ENCODE results near the gene MTERF4.

MTERF4 gene, protein sequence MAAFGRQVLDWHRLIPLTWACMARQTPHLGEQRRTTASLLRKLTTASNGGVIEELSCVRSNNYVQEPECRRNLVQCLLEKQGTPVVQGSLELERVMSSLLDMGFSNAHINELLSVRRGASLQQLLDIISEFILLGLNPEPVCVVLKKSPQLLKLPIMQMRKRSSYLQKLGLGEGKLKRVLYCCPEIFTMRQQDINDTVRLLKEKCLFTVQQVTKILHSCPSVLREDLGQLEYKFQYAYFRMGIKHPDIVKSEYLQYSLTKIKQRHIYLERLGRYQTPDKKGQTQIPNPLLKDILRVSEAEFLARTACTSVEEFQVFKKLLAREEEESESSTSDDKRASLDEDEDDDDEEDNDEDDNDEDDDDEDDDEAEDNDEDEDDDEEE

DNA sequence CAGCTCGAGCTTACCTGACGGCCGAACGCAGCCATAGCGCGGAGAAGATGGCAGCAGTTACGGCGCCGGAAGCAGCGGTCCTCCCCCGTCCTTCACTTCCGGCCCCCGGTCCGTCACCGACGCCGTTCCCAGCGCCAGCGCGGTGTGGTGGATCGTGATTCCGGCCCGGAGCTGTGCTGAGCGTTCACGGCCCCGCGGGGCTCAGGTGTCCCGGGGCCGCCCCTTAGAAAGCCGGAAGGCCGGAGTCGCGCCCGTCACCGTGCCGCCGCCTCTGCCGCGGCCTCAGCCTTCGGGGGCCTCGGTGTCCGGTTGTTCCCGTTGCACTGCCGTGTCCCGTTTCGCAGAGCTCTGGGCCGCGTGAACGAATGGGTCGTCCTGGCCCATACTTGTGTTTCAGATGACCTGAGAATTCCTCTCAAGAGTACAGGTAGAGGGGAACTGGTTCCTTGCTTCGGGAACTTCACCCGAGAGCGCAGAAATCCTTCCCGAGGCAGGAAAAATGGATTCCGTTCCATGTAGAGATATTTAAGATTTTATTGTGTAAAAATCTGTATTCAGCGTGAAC is at the start of gene MTERF4:
Gene MTERF4 (minus strand): TSS at position 49 of the 565 bp plus-strand sequence. CDS start 14 bp downstream, at position 35.
- peak; percentile 67 to 82 for DNase-seq

DNA sequence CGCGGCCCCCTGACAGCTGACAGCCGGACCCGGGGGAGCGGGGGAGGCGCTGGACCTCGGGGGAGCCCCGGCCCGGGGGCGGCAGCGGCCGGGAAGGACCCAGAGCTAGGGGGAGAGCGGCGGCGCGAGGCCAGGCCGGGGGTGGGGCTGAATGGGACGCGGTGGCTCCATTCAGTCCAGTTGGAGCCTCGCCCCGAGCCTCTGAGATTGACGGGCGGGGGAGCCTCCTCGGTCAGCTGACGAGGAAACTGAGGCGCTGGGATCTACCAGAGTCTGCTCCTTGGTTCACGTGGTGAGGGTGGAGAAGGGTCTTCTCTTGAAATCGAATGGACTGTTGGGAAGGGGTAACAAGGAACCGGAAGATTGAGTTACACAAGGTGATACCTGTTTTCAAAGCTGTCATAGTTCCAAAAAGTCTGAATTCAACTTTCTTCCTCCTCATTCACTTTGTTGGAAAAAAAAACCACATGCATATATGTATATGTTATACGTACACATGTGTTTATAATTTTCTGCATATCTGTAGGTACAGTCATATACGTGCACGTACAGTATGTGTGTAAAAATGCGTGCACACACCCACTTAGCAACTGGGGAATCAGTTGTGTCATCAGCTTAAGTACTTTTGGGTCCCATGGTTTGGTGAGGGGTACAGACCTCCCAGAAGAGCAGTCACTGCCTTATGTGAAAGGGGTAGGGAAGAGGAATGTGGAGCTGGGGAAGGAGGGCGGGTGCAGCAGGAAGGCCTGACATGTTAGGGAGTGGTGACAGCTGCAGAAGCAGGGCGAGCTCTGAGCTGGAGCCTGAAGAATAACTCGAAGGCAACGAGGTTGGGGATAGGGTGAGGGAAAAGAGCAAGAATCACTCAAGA is 48.8 kb upstream of the MTERF4 start:
- no peak for DNase-seq

- peak; percentile 93 for DNase-seq
Observed at GRCh38 chr2:241149925-241150659, 48.0 kb upstream of the MTERF4 start, which contains the start of gene PPP1R7. PPP1R7 (plus strand) TSS chr2:241150467; CDS start chr2:241150496, 29 bp downstream.

DNA sequence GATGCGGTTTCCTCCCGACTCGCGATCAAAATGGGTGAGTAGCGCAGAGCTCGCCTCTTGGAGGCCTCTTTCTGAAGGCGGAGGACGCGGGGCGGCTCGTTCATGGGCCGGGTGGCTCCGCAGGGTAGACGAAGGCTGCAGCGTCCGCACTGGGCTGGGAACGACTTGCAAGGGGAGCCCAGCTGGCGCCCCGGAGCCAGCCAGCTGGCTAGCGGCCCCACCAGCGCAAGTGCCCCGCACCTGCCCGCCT is 47.5 kb upstream of the MTERF4 start:
- DNase-seq = no peak

- peak; percentile 94 to 95 for DNase-seq
Observed at GRCh38 chr2:241148891-241149674, 47.0 kb upstream of the MTERF4 start, which contains the start of gene PASK. PASK (minus strand) TSS chr2:241149472; CDS start chr2:241143032, 6,440 bp downstream.

- DNase-seq = no peak
Observed at GRCh38 chr2:241148239-241148638, 46.2 kb upstream of the MTERF4 start.

DNA sequence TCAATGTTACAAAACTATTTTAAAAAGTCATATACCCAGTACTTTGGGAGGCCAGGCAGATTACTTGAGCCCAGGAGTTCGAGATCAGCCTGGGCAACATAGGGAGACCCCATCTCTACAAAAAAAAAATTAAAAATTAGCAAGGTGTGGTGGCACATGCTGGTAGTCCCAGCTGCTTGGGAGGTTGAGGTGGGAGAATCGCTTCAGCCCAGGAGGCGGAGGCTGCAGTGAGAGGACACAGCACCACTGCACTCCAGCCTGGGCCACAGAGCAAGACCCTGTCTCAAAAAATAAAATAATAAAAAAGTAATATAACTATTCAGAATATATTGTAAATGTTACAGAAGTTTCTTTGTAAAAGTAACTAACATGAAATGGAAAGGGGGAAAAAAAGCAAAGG is 45.2 kb upstream of the MTERF4 start:
- DNase-seq = no peak

GRCh38 chr2:241146286-241146685 is 44.2 kb upstream of the MTERF4 start:
- no peak for DNase-seq

DNA sequence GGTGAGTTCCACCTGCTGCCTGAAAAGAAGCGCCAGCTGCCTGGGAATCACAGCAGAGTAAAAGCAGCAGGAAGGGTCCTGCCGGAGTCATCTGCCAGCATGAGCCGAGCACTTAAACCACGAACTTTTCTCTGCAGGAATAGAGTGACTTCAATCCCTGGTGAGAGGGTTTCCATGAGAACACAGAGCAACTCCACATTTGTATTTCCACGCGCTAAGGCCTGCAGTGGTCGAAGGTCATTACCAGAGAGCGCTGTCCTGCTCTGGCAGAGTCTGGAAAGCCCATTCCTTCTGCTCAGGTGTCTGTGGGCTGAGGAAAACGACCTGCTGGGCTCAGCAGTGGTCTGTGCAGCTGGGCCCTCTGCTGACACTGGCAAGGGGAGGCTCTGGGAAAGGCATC is 40.5 kb upstream of the MTERF4 start:
- DNase-seq = no peak

DNA sequence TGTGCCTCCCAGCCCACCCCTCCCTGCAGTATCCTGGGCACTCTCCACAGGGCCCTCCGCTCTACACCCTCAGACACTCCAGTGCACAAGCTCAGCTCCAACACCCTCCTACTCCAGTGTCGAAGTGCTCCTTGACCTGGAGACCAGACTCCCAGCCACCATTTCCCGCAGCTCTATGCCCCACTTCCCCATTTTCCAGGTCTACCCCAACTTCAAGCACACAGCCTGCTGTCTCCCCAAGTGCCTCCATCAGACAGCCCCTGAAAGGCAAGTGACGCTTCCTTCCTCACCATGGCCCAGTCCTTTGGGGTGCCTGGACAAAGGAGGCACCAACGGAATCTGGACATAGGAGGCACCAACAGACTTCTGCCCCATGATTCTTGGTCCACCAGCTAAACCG is 40.0 kb upstream of the MTERF4 start:
- no peak for DNase-seq

- no peak for DNase-seq
Observed at GRCh38 chr2:241141214-241141770, 39.2 kb upstream of the MTERF4 start.

DNA sequence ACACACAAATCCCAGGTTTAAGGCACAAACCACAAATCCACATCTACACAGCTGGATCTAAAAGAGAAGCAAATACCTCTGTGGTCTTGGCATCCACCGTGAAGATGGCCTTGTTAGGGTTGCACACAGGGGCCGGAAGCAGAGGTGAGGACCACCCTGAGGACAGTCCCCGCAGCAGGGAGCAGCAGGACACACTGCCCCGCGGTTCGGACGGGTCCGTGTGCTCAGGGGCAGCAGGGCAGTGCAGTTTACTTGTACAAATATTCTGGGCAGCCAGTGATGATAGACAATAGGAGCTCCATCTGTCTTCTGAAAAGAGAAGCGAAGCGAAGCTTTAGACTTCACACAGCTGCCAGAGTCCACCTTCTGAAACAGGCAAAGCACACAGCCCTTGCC is 38.4 kb upstream of the MTERF4 start:
- no peak for DNase-seq

DNA sequence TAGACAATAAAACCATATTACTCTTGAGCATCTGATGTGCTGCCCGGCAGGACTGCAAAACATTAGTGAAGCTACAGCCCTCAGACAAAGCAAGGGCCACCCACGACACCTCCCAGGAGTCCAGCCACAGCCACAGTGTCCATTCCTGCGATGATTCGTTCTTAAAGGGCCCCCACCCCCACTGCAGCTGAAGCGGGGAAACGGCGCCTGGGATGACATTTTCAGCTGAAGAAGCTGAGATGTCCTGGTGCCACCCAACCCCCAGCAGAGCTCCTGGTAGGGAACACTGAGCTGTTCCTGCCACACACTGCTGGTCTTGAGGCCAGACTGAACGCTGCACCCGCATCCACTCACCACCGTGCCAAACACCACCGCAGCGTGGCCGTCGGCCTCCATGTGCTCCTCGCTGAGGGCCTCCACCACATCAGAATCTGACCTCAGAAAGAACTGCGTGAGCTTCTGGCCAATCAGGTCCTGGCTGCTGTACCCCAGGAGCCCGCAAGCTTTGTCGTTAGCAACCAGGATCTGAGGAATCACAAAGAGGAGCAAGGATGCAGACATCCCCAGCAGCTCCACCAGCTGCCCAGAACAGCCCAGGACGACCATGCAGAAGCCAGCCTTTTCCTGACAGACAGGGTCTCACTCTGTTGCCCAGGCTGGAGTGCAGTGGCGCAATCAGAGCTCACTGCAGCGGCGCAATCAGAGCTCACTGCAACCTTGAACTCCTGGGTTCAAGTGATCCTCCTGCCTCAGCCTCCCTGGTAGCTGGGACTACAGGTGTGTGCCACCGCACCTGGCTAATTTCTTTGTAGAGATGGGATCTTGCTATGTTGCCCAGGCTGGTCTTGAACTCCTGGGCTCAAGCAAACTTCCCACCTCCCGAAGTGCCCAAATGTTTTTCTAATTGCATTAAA is 37.7 kb upstream of the MTERF4 start:
- no peak for DNase-seq

DNA sequence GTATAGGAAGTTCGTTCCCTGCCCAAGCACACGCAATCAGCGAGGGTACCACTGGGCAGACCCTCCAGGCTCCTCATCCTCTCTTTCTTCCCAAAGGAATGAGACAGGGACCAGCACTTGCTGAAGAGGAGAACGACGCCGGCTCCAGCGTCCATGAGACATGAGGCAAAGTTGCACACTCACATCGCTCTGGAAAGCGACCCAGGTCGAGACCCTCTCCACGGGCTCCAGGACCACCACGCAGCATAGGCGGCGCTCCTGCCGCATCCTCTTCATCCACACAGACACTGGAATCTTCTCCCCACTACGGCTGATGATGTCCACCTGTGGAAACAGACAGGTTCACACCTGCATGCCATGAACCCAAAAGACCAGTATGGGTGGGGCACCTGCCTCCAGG is 36.4 kb upstream of the MTERF4 start:
- DNase-seq = no peak

GRCh38 chr2:241137276-241138190 is 35.4 kb upstream of the MTERF4 start:
- DNase-seq = no peak

- DNase-seq = no peak
Observed at GRCh38 chr2:241136661-241137260, 34.7 kb upstream of the MTERF4 start.

- DNase-seq = no peak
Observed at GRCh38 chr2:241136191-241136590, 34.1 kb upstream of the MTERF4 start.

DNA sequence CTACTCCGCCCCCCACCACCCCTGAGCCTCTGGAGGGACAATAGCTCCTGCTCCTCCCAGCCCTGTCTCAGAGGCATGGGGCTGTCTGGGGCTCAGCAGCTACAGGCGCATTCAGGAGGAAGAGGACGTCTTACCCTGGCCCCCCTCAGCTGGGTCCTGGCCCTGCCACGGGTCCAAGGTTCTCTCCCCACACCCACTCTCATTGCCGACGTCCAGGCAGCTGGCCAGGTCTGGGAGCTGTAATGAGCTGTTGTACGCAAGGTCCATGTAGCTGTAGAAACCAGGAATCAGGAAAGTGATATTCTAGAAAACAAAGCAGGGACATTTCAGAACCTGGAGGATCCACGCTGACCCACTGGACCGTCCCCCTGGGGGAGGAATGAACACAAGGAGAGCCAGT is 33.6 kb upstream of the MTERF4 start:
- DNase-seq = no peak

DNA sequence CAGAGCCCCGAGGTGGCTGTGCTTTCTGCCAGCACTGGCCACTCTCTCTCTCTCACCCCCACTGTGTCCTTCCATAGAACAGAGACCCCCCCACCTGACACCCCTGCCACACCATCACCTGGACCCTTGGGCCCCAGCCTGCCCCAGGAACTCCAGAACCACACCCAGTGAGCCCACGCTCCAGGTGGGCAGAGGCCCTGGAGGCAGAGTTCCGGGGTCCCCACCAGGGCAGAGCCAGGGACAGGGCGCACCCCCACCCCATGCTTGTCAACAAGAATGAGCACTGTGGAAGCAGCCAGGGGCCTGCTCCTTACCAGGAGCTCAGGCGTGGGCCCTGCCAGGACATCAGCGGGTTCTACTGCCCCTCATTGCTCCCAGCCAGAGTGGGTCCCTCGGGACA is 32.6 kb upstream of the MTERF4 start:
- DNase-seq = no peak

All from SW 1271 (cell line).